ENCODE data around the gene CHCHD5. TPM values are rescaled to one million over a fixed set of nuclear protein-coding genes. Genes with fewer than 3 reads are reported as not detected.

The CHCHD5 gene
- total and polyA plus RNA-seq, 2 donors: 24.6 to 37.2 TPM

DNA sequence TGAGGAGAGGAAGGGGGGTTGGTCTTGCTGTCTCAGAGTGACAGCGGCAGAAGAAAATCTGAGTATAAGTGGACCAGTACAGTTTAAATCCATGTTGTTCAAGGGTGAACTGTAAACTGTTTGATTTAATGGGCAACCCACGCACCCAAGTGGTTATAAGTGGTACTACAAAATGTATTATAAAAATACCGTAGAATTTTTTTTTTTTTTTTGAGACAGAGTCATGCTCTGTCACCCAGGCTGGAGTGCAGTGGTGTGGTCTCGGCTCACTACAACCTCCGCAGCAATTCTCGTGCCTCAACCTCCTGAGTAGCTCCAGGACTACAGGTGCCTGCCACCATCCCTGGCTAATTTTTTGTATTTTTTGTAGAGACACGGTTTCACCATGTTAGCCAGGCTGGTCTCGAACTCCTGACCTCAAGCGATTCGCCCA, 2.1 kb upstream of the CHCHD5 start:
- WGBS: 47% methylated on average over 10 of the region's 10 CpGs
- peaks cover 13 to 20% of the 10 kb centered on the region in 2 donors for H3K4me1 ChIP-seq (ENCODE audit: control insufficient read depth in 2 of 2, insufficient read depth in 2 of 2, low read length in 2 of 2)
- H3K4me3 ChIP-seq (ENCODE audit: low read length in 2 of 2): no peak overlapping the region
- peaks cover 6 to 12% of the 10 kb centered on the region in 2 donors for H3K36me3 ChIP-seq (ENCODE audit: control insufficient read depth in 2 of 2, insufficient read depth in 2 of 2, low read length in 1 of 2)
- H3K9me3 ChIP-seq (ENCODE audit: control insufficient read depth in 2 of 2, insufficient read depth in 1 of 2, low read length in 1 of 2): peaks cover 0 to 6% of the 10 kb centered on the region in 2 donors
- H3K27me3 ChIP-seq (ENCODE audit: control insufficient read depth in 2 of 2, insufficient read depth in 1 of 2, low read length in 1 of 2): no peaks in the 10 kb centered on the region
- DNase-seq (ENCODE audit: low read depth in 6 of 9, low spot score in 9 of 9): peak in 7 of 9 donors; percentile 27 to 73 (median 31)
- H3K27ac ChIP-seq (ENCODE audit: low read depth in 1 of 2, low read length in 1 of 2): no peak overlapping the region

DNA sequence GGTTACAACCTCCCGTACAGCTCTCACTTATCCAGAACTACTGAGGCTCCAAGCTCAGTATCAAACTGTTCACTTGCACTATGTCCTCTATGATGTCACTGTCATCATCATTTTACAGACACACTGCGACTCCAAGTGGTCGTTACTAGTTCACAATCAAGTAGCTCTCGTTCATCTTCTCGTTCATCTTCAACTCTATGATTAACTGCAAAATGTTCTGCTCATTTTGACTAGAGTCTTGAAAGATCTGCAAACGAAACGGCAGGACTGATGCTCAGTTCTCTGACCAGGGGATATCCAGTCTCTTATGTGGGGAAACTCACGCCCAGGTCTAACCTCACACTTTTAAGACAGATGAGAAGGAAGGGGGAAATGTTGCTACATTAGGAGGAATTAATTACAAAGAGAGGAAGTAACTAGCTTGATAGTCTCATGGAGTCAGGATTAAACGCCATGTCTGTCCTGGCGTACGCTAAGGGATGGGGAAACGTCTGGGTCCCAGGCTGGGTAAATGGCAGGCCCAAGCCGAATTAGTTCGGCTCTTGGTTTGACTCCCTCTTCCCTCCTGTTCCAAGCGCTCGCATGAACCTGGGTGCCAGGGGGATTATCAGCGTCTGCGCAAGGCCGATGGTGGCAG, 794 bp upstream of the CHCHD5 start:
- peaks cover 13 to 20% of the 10 kb centered on the region in 2 donors for H3K4me1 ChIP-seq (ENCODE audit: control insufficient read depth in 2 of 2, insufficient read depth in 2 of 2, low read length in 2 of 2)
- H3K9me3 ChIP-seq (ENCODE audit: control insufficient read depth in 2 of 2, insufficient read depth in 1 of 2, low read length in 1 of 2): peaks cover 0 to 6% of the 10 kb centered on the region in 2 donors
- H3K36me3 ChIP-seq (ENCODE audit: control insufficient read depth in 2 of 2, insufficient read depth in 2 of 2, low read length in 1 of 2): peaks cover 13 to 20% of the 10 kb centered on the region in 2 donors
- H3K27ac ChIP-seq (ENCODE audit: low read depth in 1 of 2, low read length in 1 of 2): peak overlapping the region; percentile 62 to 89
- peak overlapping the region; percentile 76 to 83 for H3K4me3 ChIP-seq (ENCODE audit: low read length in 2 of 2)
- 68% methylated on average over 19 of the region's 19 CpGs for WGBS
- peak in 6 of 9 donors; percentile 9 to 51 (median 17) for DNase-seq (ENCODE audit: low read depth in 6 of 9, low spot score in 9 of 9)
- H3K27me3 ChIP-seq (ENCODE audit: control insufficient read depth in 2 of 2, insufficient read depth in 1 of 2, low read length in 1 of 2): no peaks in the 10 kb centered on the region

DNA sequence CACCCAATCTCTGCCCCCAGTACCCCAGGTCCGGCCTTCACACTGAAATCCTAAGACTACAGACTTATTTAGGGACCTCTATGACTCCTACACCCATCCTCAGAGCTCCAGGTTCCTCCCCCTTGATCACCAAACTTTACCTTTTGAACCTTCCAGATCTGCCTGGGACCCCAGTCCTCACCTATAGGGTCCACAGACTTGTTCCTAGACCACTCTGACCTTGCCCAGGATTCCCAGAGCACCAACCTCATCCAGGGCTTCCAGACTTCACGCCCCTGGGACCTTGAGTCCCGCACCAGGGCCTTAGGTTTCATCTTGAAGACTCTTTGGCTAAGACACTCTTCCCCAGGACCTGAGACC, 462 bp downstream of the CHCHD5 start:
- WGBS: 66% methylated on average over 3 of the region's 3 CpGs
- Histone ChIP-seq H3K27me3 (ENCODE audit: control insufficient read depth in 2 of 2, insufficient read depth in 1 of 2, low read length in 1 of 2) (no peaks in the 10 kb centered on the region), H3K4me1 (ENCODE audit: control insufficient read depth in 2 of 2, insufficient read depth in 2 of 2, low read length in 2 of 2) (peaks cover 13 to 20% of the 10 kb centered on the region in 2 donors), H3K9me3 (ENCODE audit: control insufficient read depth in 2 of 2, insufficient read depth in 1 of 2, low read length in 1 of 2) (peaks cover 0 to 6% of the 10 kb centered on the region in 2 donors), H3K36me3 (ENCODE audit: control insufficient read depth in 2 of 2, insufficient read depth in 2 of 2, low read length in 1 of 2) (peaks cover 17 to 25% of the 10 kb centered on the region in 2 donors), H3K4me3 (ENCODE audit: low read length in 2 of 2) (peak overlapping the region; percentile 76 to 83), H3K27ac (ENCODE audit: low read depth in 1 of 2, low read length in 1 of 2) (peak overlapping the region; percentile 89 to 93)
- DNase-seq (ENCODE audit: low read depth in 6 of 9, low spot score in 9 of 9): peak in 1 of 9 donors; percentile 27

DNA sequence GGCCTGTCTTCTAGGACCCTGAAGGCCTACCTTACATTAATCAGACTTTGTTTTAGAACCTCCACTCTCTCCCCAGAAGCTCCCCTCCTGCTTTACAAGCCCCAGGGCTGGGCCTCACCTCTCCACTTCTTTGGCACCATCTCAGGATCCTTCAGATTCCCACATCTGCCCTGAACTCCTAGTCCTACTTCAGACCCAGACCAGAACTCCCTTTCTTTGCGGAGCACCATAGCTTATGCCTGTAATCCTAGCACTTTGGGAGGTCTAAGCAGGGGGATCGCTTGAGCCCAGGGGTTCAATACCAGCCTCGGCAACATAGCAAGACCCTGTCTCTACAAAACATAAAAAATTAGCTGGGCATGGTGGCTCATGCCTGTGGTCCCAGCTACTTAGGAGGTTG, 991 bp downstream of the CHCHD5 start:
- Histone ChIP-seq H3K4me3 (ENCODE audit: low read length in 2 of 2) (peak overlapping the region in 1 of 2 donors; percentile 76), H3K27ac (ENCODE audit: low read depth in 1 of 2, low read length in 1 of 2) (no peak overlapping the region), H3K36me3 (ENCODE audit: control insufficient read depth in 2 of 2, insufficient read depth in 2 of 2, low read length in 1 of 2) (peaks cover 18 to 25% of the 10 kb centered on the region in 2 donors), H3K4me1 (ENCODE audit: control insufficient read depth in 2 of 2, insufficient read depth in 2 of 2, low read length in 2 of 2) (peaks cover 13 to 20% of the 10 kb centered on the region in 2 donors), H3K9me3 (ENCODE audit: control insufficient read depth in 2 of 2, insufficient read depth in 1 of 2, low read length in 1 of 2) (peaks cover 0 to 6% of the 10 kb centered on the region in 2 donors), H3K27me3 (ENCODE audit: control insufficient read depth in 2 of 2, insufficient read depth in 1 of 2, low read length in 1 of 2) (no peaks in the 10 kb centered on the region)
- no peak for DNase-seq (ENCODE audit: low read depth in 6 of 9, low spot score in 9 of 9)
- 98% methylated on average over 3 of the region's 3 CpGs for WGBS

DNA sequence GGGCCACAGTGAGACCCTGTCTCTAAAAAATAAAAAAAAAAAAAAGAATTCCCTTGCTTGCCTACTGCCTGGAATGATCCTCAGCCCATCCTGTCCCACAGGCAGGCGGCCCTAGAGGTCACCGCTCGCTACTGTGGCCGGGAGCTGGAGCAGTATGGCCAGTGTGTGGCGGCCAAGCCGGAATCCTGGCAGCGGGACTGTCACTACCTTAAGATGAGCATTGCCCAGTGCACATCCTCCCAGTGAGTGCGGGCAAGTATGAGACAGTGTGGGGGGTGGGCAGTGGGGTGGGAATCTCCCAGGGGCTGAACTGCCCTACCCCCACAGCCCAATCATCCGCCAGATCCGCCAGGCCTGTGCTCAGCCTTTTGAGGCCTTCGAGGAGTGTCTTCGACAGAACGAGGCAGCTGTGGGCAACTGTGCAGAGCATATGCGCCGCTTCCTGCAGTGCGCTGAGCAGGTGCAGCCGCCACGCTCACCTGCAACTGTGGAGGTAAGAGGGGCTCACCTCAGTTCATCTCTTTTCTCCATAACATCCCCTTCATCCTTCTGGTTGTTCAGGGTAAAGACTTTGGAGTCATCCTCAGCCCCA, 1.6 kb downstream of the CHCHD5 start:
- no peak for DNase-seq (ENCODE audit: low read depth in 6 of 9, low spot score in 9 of 9)
- no peak overlapping the region for H3K27ac ChIP-seq (ENCODE audit: low read depth in 1 of 2, low read length in 1 of 2)

DNA sequence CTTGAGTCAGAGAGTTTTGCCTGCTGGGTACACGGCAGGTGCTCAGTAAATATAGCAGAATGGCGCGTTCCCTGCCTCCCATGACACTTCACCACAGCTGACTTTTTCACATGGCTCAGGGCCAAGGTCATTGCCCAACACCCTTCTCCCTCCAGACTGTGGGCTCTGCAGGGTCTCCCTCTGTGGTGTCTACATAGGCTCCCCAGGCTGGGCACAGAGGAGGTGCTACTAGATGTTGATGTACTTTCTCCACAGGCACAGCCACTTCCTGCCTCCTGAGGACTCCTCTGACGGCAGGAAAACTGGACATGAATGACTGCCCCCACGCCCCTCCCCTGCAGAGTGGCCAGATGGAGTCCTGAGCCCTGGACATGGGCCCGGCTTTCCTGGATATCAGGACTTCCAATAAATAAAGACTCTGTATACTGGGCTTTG, 4.2 kb downstream of the CHCHD5 start:
- Histone ChIP-seq H3K9me3 (ENCODE audit: control insufficient read depth in 2 of 2, insufficient read depth in 1 of 2, low read length in 1 of 2) (peaks cover 0 to 6% of the 10 kb centered on the region in 2 donors), H3K4me3 (ENCODE audit: low read length in 2 of 2) (no peak overlapping the region), H3K27ac (ENCODE audit: low read depth in 1 of 2, low read length in 1 of 2) (no peak overlapping the region), H3K27me3 (ENCODE audit: control insufficient read depth in 2 of 2, insufficient read depth in 1 of 2, low read length in 1 of 2) (no peaks in the 10 kb centered on the region), H3K36me3 (ENCODE audit: control insufficient read depth in 2 of 2, insufficient read depth in 2 of 2, low read length in 1 of 2) (peaks cover 25 to 27% of the 10 kb centered on the region in 2 donors), H3K4me1 (ENCODE audit: control insufficient read depth in 2 of 2, insufficient read depth in 2 of 2, low read length in 2 of 2) (peaks cover 13 to 16% of the 10 kb centered on the region in 2 donors)
- WGBS: 98% methylated on average over 6 of the region's 6 CpGs
- no peak for DNase-seq (ENCODE audit: low read depth in 6 of 9, low spot score in 9 of 9)

More for the DNA sequence above, 1.6 kb downstream of the CHCHD5 start:
- peaks cover 13 to 20% of the 10 kb centered on the region in 2 donors for H3K4me1 ChIP-seq (ENCODE audit: control insufficient read depth in 2 of 2, insufficient read depth in 2 of 2, low read length in 2 of 2)
- no peak overlapping the region for H3K4me3 ChIP-seq (ENCODE audit: low read length in 2 of 2)
- H3K27me3 ChIP-seq (ENCODE audit: control insufficient read depth in 2 of 2, insufficient read depth in 1 of 2, low read length in 1 of 2): no peaks in the 10 kb centered on the region
- WGBS: 98% methylated on average over 18 of the region's 18 CpGs
- H3K36me3 ChIP-seq (ENCODE audit: control insufficient read depth in 2 of 2, insufficient read depth in 2 of 2, low read length in 1 of 2): peaks cover 23 to 25% of the 10 kb centered on the region in 2 donors
- H3K9me3 ChIP-seq (ENCODE audit: control insufficient read depth in 2 of 2, insufficient read depth in 1 of 2, low read length in 1 of 2): peaks cover 0 to 6% of the 10 kb centered on the region in 2 donors

DNA sequence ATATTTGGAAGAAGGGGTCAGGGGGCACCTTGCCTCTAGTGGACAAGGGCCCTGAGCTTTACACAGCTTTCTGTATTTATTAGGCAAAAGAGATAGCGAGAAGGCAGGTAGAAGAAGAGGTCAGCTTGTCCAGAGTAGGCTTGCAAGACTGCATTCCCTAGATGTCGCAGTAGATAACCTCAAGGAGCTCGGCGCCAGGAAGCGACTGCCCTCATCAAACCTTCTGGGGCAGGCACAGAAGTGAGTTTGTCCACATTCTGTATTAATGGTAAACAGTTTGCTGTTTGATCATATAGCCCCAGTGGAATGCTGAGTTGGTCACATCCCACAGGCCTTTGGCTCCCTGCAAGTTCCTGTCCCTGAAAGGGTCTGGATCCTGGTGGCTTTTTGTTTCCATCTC, 7.0 kb downstream of the CHCHD5 start:
- Histone ChIP-seq H3K27me3 (ENCODE audit: control insufficient read depth in 2 of 2, insufficient read depth in 1 of 2, low read length in 1 of 2) (no peaks in the 10 kb centered on the region), H3K4me3 (ENCODE audit: low read length in 2 of 2) (no peak overlapping the region), H3K4me1 (ENCODE audit: control insufficient read depth in 2 of 2, insufficient read depth in 2 of 2, low read length in 2 of 2) (no peaks in the 10 kb centered on the region), H3K36me3 (ENCODE audit: control insufficient read depth in 2 of 2, insufficient read depth in 2 of 2, low read length in 1 of 2) (peaks cover 25 to 27% of the 10 kb centered on the region in 2 donors), H3K9me3 (ENCODE audit: control insufficient read depth in 2 of 2, insufficient read depth in 1 of 2, low read length in 1 of 2) (no peaks in the 10 kb centered on the region), H3K27ac (ENCODE audit: low read depth in 1 of 2, low read length in 1 of 2) (no peak overlapping the region)
- 98% methylated on average over 5 of the region's 5 CpGs for WGBS
- no peak for DNase-seq (ENCODE audit: low read depth in 6 of 9, low spot score in 9 of 9)

DNA sequence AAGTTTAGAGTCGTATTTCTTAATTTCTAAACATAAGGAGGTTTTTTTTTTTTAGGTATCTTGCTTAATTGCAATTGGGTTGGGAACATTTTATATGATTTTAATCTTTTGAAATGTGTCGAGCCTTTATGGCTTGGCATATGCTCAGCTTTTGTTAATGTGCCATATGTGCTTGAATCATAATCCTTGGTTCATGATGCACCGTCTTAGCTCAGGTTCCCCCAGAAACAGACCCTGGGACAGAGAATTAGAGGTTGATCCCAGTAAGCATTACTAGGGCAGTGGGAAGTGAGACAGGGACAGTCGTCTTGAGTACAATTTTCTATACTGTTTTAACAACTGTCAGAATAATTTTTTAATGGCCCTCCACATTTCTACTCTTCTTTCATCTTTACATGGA, 9.3 kb downstream of the CHCHD5 start:
- 96% methylated on average over 4 of the region's 4 CpGs for WGBS
- no peak for DNase-seq (ENCODE audit: low read depth in 6 of 9, low spot score in 9 of 9)
- H3K36me3 ChIP-seq (ENCODE audit: control insufficient read depth in 2 of 2, insufficient read depth in 2 of 2, low read length in 1 of 2): peaks cover 8 to 14% of the 10 kb centered on the region in 2 donors
- H3K9me3 ChIP-seq (ENCODE audit: control insufficient read depth in 2 of 2, insufficient read depth in 1 of 2, low read length in 1 of 2): no peaks in the 10 kb centered on the region
- H3K4me1 ChIP-seq (ENCODE audit: control insufficient read depth in 2 of 2, insufficient read depth in 2 of 2, low read length in 2 of 2): no peaks in the 10 kb centered on the region
- H3K4me3 ChIP-seq (ENCODE audit: low read length in 2 of 2): no peak overlapping the region
- no peak overlapping the region for H3K27ac ChIP-seq (ENCODE audit: low read depth in 1 of 2, low read length in 1 of 2)
- no peaks in the 10 kb centered on the region for H3K27me3 ChIP-seq (ENCODE audit: control insufficient read depth in 2 of 2, insufficient read depth in 1 of 2, low read length in 1 of 2)

DNA sequence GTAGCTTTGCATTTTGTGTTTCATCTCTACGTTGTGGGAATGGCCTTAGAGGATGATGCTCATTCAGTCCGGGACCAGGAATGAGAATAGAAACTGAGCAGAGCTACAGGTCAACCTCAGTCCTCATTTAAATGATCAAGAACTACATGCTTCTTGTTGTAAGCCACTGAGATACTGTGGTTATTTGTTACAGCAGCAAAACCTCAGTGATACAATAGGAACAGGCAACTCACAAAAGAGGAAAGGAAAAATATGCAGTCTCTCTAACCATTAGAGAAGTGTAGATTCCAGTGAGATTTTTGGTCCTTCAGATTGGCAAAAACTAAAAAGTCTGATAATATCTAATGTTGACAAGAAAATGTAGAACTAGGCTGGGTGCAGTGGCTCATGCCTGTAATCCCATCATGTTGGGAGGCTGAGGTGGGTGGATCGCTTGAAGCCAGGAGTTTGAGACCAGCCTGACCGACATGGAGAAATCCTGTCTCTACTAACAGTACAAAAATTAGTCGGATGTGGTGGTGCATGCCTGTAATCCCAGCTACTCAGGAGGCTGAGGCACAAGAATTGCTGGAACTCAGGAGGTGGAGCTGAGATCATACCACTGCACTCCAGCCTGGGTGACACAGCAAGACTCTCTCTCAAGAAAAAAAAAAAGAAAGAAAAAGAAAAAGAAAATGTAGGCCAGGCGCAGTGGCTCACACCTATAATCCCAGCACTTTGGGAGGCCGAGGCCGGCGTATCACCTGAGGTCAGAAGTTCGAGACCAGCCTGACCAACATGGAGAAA, 13.3 kb downstream of the CHCHD5 start:
- no peaks in the 10 kb centered on the region for H3K9me3 ChIP-seq (ENCODE audit: control insufficient read depth in 2 of 2, insufficient read depth in 1 of 2, low read length in 1 of 2)
- H3K4me1 ChIP-seq (ENCODE audit: control insufficient read depth in 2 of 2, insufficient read depth in 2 of 2, low read length in 2 of 2): no peaks in the 10 kb centered on the region
- DNase-seq (ENCODE audit: low read depth in 6 of 9, low spot score in 9 of 9): no peak
- peaks cover 0 to 5% of the 10 kb centered on the region in 2 donors for H3K36me3 ChIP-seq (ENCODE audit: control insufficient read depth in 2 of 2, insufficient read depth in 2 of 2, low read length in 1 of 2)
- no peaks in the 10 kb centered on the region for H3K27me3 ChIP-seq (ENCODE audit: control insufficient read depth in 2 of 2, insufficient read depth in 1 of 2, low read length in 1 of 2)
- 98% methylated on average over 10 of the region's 10 CpGs for WGBS
- no peak overlapping the region for H3K4me3 ChIP-seq (ENCODE audit: low read length in 2 of 2)
- H3K27ac ChIP-seq (ENCODE audit: low read depth in 1 of 2, low read length in 1 of 2): no peak overlapping the region
